K562 (cell line): ENCODE data around the gene FRMD4A. TPM values are rescaled to one million over a fixed set of nuclear protein-coding genes. Genes with fewer than 3 reads are reported as not detected.

ENCODE experiments used
- ATAC-seq: fragments of 200-7000 bp; cut with Tn5 transposase; 3 replicates; pipeline ENCODE4 v1.9.1; 2020; ENCODE audit warnings: moderate library complexity
- BruUV-seq: library from RNA; stranded (reverse); fragments of 400-500 nt; replicated peaks from 2 replicates; lab custom pipeline; 2021; lab: Mats Ljungman, UMichigan
- CTCF ChIA-PET: fragments of 300-600 bp; formaldehyde crosslinking; extraction: SDS; loops from one replicate; lab custom pipeline; 2021; ENCODE audit warnings: low intra/inter-chr PET ratio; lab: Yijun Ruan, JAX
- POLR2A ChIA-PET: fragments of 300-600, 350-650 bp; sonication (Branson Sonifier 250); formaldehyde crosslinking; extraction: SDS; loops from one replicate; lab custom pipeline; 2021; ENCODE audit warnings: antibody characterized with exemption, inconsistent platforms; lab: Yijun Ruan, JAX
- DNase-seq, 4 experiments: peaks; one replicate each; pipeline versions ENCODE4 v3.0.0 to v3.0.0-alpha.2; 2011 to 2018; ENCODE audit warnings: low spot score in 3 of 4, mixed read lengths in 3 of 4; ENCODE audit errors: extremely low read depth in 1 of 4
- FAIRE-seq: peaks from 2 replicates; lab custom pipeline; 2011; peaks lifted over from hg19 to GRCh38; lab: Jason Lieb, UNC
- H2AFZ ChIP-seq: 2 replicates; pipeline ENCODE4 v1.6.0; 2011; ENCODE audit warnings: low read depth, low read length, control low read depth, inconsistent platforms
- H3K27ac ChIP-seq: fragments of 200-600 bp; 3 replicates; pipeline ENCODE4 v1.8.0; 2011; ENCODE audit warnings: low read depth, mild to moderate bottlenecking, control low read depth, inconsistent platforms, low read length, moderate library complexity, mixed read lengths; ENCODE audit errors: extremely low read depth
- H3K27me3 ChIP-seq, 2 experiments: fragments of 300-600 bp in 1 of 2; 2 replicates in 1 of 2; 3 replicates in 1 of 2; pipeline versions ENCODE4 v1.6.0 to v1.8.0; 2011; ENCODE audit warnings: inconsistent platforms in 2 of 2, low read length in 2 of 2, mild to moderate bottlenecking in 1 of 2, mixed read lengths in 1 of 2, moderate library complexity in 1 of 2; ENCODE audit not compliant: control insufficient read depth in 2 of 2, insufficient read depth in 2 of 2
- H3K36me3 ChIP-seq: fragments of 300-600 bp; 3 replicates; pipeline ENCODE4 v1.8.0; 2011; ENCODE audit warnings: mild to moderate bottlenecking, low read length, inconsistent platforms; ENCODE audit not compliant: control insufficient read depth, insufficient read depth
- H3K4me1 ChIP-seq, 2 experiments: fragments of 200-600 bp in 1 of 2; replicated peaks in 1 of 2; 2 replicates in 1 of 2; 3 replicates in 1 of 2; pipeline versions ENCODE4 v1.5.1 to v1.8.0; 2011; ENCODE audit warnings: inconsistent platforms in 2 of 2, low read length in 2 of 2, mild to moderate bottlenecking in 1 of 2, mixed read lengths in 1 of 2, moderate library complexity in 1 of 2; ENCODE audit not compliant: control insufficient read depth in 2 of 2, insufficient read depth in 2 of 2
- H3K4me2 ChIP-seq: 2 replicates; pipeline ENCODE4 v1.6.1; 2011; ENCODE audit warnings: low read length, control low read depth, inconsistent platforms, mixed read lengths; ENCODE audit not compliant: insufficient read depth
- H3K4me3 ChIP-seq: fragments of 200-600 bp; sonication (generic), shearing (Covaris generic); 2 replicates; pipeline ENCODE4 v1.5.1; 2016; ENCODE audit warnings: control low read depth, inconsistent platforms
- H3K79me2 ChIP-seq: fragments of 200-600 bp; 3 replicates; pipeline ENCODE4 v1.8.0; 2011; ENCODE audit warnings: low read length, inconsistent platforms; ENCODE audit not compliant: control insufficient read depth, insufficient read depth
- H3K9ac ChIP-seq, 2 experiments: 2 replicates each; pipeline versions ENCODE4 v1.6.0 to v1.6.1; 2011; ENCODE audit warnings: low read depth in 2 of 2, low read length in 2 of 2, control low read depth in 1 of 2, inconsistent platforms in 1 of 2, mild to moderate bottlenecking in 1 of 2, mixed read lengths in 1 of 2; ENCODE audit not compliant: insufficient read depth in 1 of 2
- H3K9me1 ChIP-seq: one replicate; pipeline ENCODE4 v1.6.0; 2011; ENCODE audit warnings: inconsistent platforms, mild to moderate bottlenecking, low read length, moderate library complexity; ENCODE audit not compliant: control insufficient read depth, insufficient read depth
- H3K9me3 ChIP-seq: replicated peaks from 2 replicates; pipeline ENCODE4 v1.5.1; 2011; ENCODE audit warnings: low read depth, low read length, inconsistent platforms; ENCODE audit not compliant: control insufficient read depth, insufficient read depth
- H4K20me1 ChIP-seq: replicated peaks from 2 replicates; pipeline ENCODE4 v1.6.1; 2011; ENCODE audit warnings: low read length, inconsistent platforms, mixed read lengths; ENCODE audit not compliant: control insufficient read depth, insufficient read depth
- BCL6 ChIP-seq: fragments of 250-450 bp; sonication (Bioruptor Pico); IDR thresholded peaks from 2 replicates; pipeline ENCODE4 v1.4.0; 2020
- CEBPG ChIP-seq, 3 experiments: fragments of 200-800 bp in 1 of 3; sonication (Bioruptor generic) in 1 of 3; sonication (generic) in 1 of 3; formaldehyde crosslinking in 1 of 3; IDR thresholded peaks in 2 of 3; conservative IDR thresholded peaks in 1 of 3; 2 replicates each; pipeline versions ENCODE4 v1.6.1 to v1.8.0; 2016 to 2022; ENCODE audit warnings: missing compliant biosample characterization in 2 of 3, missing genetic modification characterization in 2 of 3, mild to moderate bottlenecking in 1 of 3, missing genetic modification reagents in 1 of 3
- ESRRB ChIP-seq: fragments of 250-450 bp; sonication (Bioruptor Pico); IDR thresholded peaks from 2 replicates; pipeline ENCODE4 v1.5.0; 2020; ENCODE audit warnings: mild to moderate bottlenecking, moderate library complexity, borderline replicate concordance
- ETV6 ChIP-seq, 3 experiments: fragments of 150-350 bp in 1 of 3; sonication (generic) in 1 of 3; formaldehyde crosslinking in 1 of 3; IDR thresholded peaks; 2 replicates each; pipeline versions ENCODE4 v1.6.1 to v1.8.0; 2014 to 2022; ENCODE audit warnings: borderline replicate concordance in 2 of 3, low read depth in 2 of 3, antibody characterized with exemption in 1 of 3, low read length in 1 of 3, mild to moderate bottlenecking in 1 of 3, missing genetic modification reagents in 1 of 3
- MEF2D ChIP-seq: conservative IDR thresholded peaks from 2 replicates; pipeline ENCODE4 v1.6.1; 2016; ENCODE audit warnings: low read depth, missing genetic modification characterization, missing compliant biosample characterization
- PHB ChIP-seq: fragments of 250-450 bp; sonication (Bioruptor Pico); IDR thresholded peaks from 2 replicates; pipeline ENCODE4 v1.5.0; 2021
- U2AF2 ChIP-seq: fragments of 200-400 bp; formaldehyde crosslinking; optimal IDR thresholded peaks from 2 replicates; pipeline ENCODE3; 2017; ENCODE audit warnings: low read depth, mild to moderate bottlenecking, low read length
- ZNF354B ChIP-seq: fragments of 250-450 bp; sonication (Bioruptor Pico); IDR thresholded peaks from 2 replicates; pipeline ENCODE4 v1.4.0; 2020
- WGBS: fragments of 100-300 bp; shearing (Covaris generic); methylation state at CpG from one replicate; pipeline ENCODE4 v1.1.6; 2016; ENCODE audit warnings: low coverage, mixed read lengths; ENCODE audit not compliant: insufficient coverage; ENCODE audit errors: missing lambda C conversion rate; 5-methylcytosine and 5-hydroxymethylcytosine counted together
- in situ Hi-C: fragments of 300-500 bp; cut with MboI; formaldehyde crosslinking; loops from 4 replicates; pipeline ENCODE4 v1.15.0; 2018; ENCODE audit warnings: inconsistent platforms, mixed read lengths
- intact Hi-C: fragments of 100-400 bp; cut with micrococcal nuclease; formaldehyde crosslinking; loops from 2 replicates; pipeline ENCODE4 v1.14.2; 2022
- polyA plus RNA-seq, 8 experiments: library from polyadenylated mRNA; depleted of rRNA in 4 of 8; stranded (reverse) in 5 of 8; unstranded in 3 of 8; fragments of >200 nt; fragmentation: Nextera tagmentation in 2 of 8; fragmentation: Illumina TruSeq in 1 of 8; extraction: Ambion mirVana in 2 of 8; extraction: Trizol in 1 of 8; gene quantifications; 2 replicates each; pipeline versions ENCODE4 v1.2.1 to v1.2.3, GENCODE V29; 2011 to 2014; ENCODE audit warnings: inconsistent platforms in 1 of 8, missing spikeins in 1 of 8
- total RNA-seq, 7 experiments: library from RNA; depleted of rRNA in 6 of 7; stranded (reverse); fragments of >200 nt in 6 of 7; fragmentation: Illumina TruSeq in 2 of 7; extraction: Trizol in 2 of 7; gene quantifications; 2 replicates each; pipeline versions ENCODE4 v1.2.1 to v1.2.3, GENCODE V29; 2011 to 2021; ENCODE audit warnings: low replicate concordance in 1 of 7
- TF ChIP-seq, protein P1 (sequence below): fragments of 200-800 bp; sonication (Bioruptor generic); IDR thresholded peaks from 2 replicates; pipeline ENCODE4 v1.6.1; 2017; ENCODE audit warnings: missing genetic modification characterization, missing compliant biosample characterization

Gene FRMD4A
- total and polyA plus RNA-seq, 9 of the 15 experiments (the other 6 are each of a cell fraction or from before 2014, with no cell fraction given): 0.80 to 5.2 (median 3.0) TPM

DNA sequence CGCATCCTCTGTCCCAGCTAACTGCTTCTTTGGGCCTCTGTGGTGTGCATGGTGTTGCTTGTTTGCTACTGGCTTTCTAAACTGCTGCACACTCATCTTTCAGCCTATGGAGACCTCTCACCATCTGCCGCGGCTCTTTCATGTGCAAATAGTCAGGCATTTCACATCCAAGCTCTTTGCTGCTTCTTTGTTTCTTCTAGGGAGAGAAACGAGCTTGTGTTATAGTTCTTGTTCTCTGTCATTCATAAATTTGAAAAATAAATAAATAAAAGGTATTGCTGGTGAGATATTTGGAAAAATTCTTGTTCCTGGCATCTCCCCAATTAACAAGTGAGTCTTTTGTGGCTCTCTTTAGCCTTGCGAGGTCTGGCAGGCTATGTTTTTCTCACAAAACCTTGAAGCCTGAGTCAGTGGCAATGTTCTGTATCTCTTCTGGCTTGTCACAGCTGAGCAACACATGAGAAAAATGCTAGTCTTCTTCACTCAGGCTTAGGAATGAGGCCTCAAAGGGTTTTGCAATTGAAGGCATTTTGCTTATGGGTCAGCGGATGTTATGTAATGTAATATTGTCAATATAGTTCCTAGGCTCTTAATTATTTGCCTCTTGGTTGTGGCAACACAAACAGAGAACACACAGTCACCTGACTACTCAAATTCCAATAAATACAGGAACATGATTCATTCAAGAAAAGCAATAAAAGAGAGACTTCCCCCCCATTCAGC is 274.0 kb downstream of the FRMD4A start:
- no peak for FAIRE-seq
- TF ChIP-seq ETV6 (IDR thresholded peaks at IDR 0.05; ENCODE audit: borderline replicate concordance in 1 of 2, low read depth in 2 of 2, low read length in 1 of 2) (no peak), ETV6 (CRISPR knock-in tag; IDR thresholded peaks at IDR 0.05; ENCODE audit: borderline replicate concordance) (no peak), ESRRB (CRISPR knock-in tag) (no peak), PHB (CRISPR knock-in tag) (no peak)
- TF ChIP-seq, all 486 proteins: peak for 0
- DNase-seq: no peak
- in situ Hi-C loops (no loop called here), intact Hi-C loops (no loop called here)
- Histone ChIP-seq H3K9me1 (no peaks in the 10 kb centered on the region), H3K9ac (no peak overlapping the region), H3K4me3 (no peak overlapping the region), H3K4me2 (no peak overlapping the region), H3K9me3 (no peaks in the 10 kb centered on the region), H3K27ac (no peak overlapping the region), H4K20me1 (no peaks in the 10 kb centered on the region), H3K36me3 (no peaks in the 10 kb centered on the region), H3K4me1 (no peaks in the 10 kb centered on the region), H3K79me2 (no peaks in the 10 kb centered on the region), H3K27me3 (peaks cover 0 to 3% of the 10 kb centered on the region in 2 experiments; a peak in 3 of 5 replicates), H2AFZ (no peak overlapping the region)
- ChIA-PET CTCF (no interaction called here), POLR2A (interaction anchor here (0.7 to 1.1 kb wide), 2 partner anchors 27 to 123 kb away, joined by 3 to 4 read pairs; no protein-coding TSS in a partner anchor)
- no peak for ATAC-seq
- 0% methylated on average over 6 of the region's 6 CpGs for WGBS
- BruUV-seq: no TSS peak

DNA sequence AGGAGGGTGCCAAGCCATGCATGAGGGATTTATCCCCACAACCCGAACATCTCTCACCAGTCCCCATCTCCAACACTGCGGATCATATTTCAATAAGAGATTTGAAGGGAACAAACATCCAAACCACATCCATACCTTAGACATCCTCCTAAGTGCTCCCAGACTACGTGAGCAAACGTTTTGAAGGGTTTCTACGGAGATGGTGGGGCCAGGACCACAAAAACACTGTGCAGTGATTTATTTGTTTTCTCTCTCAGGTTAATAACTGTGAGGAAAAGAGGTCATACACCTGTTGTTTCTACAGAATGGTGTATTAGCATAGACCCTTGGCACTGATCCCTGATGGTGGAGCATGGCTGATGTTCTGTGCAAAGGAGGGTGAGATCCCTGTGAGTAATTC is 277.8 kb downstream of the FRMD4A start:
- Histone ChIP-seq H3K27me3 (no peaks in the 10 kb centered on the region; a peak in 2 of 5 replicates), H3K9me1 (no peaks in the 10 kb centered on the region), H3K4me2 (no peak overlapping the region), H4K20me1 (no peaks in the 10 kb centered on the region), H3K9me3 (no peaks in the 10 kb centered on the region), H3K9ac (no peak overlapping the region), H3K4me1 (no peaks in the 10 kb centered on the region), H3K27ac (no peak overlapping the region), H3K79me2 (no peaks in the 10 kb centered on the region), H3K4me3 (no peak overlapping the region), H2AFZ (no peak overlapping the region), H3K36me3 (no peaks in the 10 kb centered on the region)
- WGBS: 0% methylated on average over 5 of the region's 5 CpGs
- FAIRE-seq (no peak), DNase-seq (no peak), ATAC-seq (no peak)
- BruUV-seq: no TSS peak
- ChIA-PET CTCF (no interaction called here), POLR2A (no interaction called here)
- intact Hi-C loops (no loop called here), in situ Hi-C loops (no loop called here)
- TF ChIP-seq BCL6: no peak
- TF ChIP-seq CEBPG (CRISPR knock-in tag; IDR thresholded peaks at IDR 0.05): no peak
- no peak for TF ChIP-seq CEBPG (tag; conservative IDR thresholded peaks at IDR 0.05 in 1 of 2, IDR thresholded peaks at IDR 0.05 in 1 of 2)
- TF ChIP-seq ZNF354B: no peak
- TF ChIP-seq, protein P1, sequence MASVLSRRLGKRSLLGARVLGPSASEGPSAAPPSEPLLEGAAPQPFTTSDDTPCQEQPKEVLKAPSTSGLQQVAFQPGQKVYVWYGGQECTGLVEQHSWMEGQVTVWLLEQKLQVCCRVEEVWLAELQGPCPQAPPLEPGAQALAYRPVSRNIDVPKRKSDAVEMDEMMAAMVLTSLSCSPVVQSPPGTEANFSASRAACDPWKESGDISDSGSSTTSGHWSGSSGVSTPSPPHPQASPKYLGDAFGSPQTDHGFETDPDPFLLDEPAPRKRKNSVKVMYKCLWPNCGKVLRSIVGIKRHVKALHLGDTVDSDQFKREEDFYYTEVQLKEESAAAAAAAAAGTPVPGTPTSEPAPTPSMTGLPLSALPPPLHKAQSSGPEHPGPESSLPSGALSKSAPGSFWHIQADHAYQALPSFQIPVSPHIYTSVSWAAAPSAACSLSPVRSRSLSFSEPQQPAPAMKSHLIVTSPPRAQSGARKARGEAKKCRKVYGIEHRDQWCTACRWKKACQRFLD (CRISPR knock-in tag): no peak
- TF ChIP-seq U2AF2: no peak
- no peak for TF ChIP-seq MEF2D (tag)
